T follicular helper cell (primary cell): ENCODE measurements around the gene SNX20.

Experiments
- DNase-seq: peaks from one replicate; pipeline ENCODE4 v3.0.0-alpha.2; 2020; ENCODE audit warnings: low read depth

The SNX20 gene

DNA sequence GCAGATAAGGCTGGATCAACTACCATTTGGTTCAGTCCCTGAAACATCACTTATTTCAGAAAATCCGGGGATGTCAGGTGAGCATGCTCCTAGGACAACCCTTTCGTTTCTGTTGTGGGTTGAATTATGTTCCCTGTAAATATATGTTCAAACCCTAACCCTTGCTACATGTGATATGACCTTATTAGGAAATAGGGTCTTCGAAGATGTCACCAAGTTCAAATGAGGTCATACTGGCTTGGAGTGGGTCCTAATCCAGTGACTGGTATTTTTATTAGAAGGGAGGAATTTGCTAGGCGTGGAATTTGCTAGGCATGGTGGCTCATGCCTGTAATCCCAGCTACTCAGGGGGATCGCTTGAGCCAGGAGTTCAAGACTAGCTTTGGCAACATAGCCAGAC is 21.3 kb downstream of the SNX20 start:
- DNase-seq = no peak

DNA sequence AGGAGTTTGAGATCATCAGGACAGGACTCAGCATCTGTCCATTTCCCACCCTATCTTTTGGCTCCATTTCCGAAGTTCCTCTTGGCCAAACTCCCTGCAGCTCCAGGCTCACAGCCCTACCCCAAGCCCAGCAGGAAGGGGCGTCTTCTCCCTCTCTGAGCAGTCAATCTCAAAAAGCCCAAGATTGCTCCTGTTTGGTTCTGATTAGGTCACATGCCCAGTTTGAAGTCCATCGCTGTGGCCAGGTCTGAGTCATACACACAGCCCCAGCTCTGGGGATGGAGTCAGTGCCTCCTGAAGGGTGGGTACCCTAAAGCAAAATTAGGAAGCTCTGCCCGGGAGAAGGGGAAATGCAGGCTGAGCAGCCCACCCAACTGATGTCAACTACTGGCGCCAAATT is 23.9 kb downstream of the SNX20 start:
- no peak for DNase-seq

DNA sequence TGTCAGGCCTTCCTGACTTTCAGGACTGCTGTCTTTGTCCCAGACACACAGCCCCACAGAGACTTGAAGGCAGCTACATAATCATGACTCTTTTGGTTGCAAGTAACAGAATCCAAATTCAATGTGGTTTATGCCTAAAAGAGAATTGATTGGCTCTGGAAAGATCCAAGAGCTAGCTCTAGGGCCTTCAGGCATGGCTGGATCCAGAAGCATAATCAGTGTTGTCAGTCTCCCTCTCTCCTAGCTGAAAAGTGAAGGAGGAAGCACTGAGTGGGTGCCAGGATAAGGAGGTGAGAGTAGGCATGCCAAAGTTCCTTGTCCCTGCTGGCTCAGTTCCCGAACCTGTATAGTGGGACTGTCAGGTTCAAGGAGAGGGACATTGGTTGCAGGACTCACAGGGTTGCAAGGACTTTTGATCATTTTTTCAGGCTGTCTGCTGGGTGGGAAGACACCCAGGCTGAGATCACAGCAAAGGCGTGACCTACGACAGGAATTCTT is 25.5 kb downstream of the SNX20 start:
- DNase-seq = no peak

DNA sequence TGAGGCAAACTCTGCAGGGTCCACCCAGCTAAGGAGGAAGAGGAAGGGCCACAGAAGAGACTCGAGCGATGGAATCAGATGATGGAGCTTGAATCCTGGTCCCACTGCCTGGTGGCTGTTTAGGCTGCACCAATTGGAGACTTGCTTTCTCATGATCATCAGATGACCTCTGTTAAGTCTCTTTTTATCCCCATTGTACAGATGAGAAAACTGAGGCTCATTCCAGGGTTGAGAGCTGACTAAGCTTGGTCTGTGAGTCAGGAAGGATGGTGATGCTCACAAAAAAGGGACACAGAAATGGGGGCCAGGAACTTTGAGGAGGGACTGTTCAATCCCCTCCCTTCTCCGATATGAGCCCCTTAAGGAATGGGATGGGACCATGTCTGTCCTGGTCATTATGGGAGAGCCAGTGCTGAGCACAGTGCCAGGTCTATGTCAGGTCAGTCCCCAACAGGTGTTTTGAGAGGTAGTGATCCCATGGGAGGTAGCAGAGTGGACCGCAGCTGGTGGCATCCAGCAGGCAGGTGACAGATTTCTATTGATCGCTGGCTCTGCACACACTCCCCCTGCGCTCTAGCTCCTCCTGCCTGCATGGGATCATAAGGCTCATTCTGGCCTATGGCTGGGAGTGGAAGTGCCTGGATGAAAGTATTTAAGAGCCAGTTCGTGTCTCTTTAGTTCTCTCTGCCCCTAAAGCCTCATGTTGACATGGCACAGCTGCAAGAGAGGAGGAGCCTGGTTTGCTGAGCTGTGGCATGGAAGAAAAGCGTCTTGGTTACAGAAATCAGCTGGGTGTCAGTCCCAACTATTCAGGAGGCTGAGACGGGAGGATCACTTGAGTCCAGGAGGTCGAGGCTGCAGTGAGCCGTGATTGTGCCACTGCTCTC is 27.2 kb downstream of the SNX20 start:
- DNase-seq = no peak

DNA sequence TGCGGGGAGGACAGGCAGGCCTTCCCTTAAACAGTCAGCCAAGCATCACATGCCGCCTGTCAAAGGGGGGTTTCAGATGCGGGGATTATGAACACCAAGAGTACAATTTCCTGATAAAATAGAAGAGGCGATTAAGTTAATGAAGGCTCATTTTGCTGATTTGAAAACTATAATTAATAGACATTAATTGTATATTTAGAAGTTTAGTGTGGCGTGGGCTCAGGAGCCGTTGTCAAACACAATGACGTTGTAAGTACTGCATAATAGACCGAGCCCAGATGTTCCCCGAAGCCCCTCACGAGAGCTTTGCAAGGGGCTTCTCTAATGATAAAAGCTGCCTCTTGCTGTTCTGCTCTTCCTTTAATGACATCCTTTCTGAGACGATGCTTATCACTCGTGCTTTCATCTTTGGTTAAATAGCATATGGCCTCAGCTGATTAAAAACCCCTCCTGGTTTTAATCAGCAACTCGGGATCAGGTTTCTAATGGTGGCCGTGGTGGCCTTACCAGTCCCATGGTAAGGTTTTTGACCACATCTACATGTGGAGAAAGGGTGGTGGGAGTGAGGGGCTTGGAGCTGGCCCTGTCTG is 28.2 kb downstream of the SNX20 start:
- no peak for DNase-seq

DNA sequence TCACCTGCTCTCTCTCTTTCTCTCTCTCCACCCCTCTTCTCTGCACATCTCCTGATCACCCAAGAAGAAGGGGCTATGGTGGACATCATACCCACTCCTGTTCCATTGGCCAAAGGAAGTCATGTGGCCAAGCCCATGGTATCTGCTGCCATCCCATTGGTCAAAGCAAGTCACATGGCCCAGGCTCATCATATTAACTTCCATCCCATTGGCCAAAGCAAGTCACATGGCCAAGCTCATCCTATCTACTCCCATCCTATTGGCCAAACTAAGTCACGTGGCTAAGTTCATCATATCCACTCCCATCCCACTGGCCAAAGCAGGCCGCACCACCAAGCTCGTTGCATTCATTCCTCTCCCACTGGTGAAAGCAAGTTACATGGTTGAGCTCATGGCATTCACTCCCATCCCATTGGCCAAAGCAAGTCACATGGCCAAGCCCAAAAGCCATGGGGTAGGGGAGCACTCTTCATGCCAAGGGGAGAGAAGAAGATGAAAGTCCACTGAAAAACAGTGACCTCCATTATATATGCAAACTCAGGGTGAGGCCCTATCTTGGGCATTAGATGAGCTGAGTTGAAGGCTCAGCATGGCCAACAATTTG is 29.2 kb downstream of the SNX20 start:
- no peak for DNase-seq

DNA sequence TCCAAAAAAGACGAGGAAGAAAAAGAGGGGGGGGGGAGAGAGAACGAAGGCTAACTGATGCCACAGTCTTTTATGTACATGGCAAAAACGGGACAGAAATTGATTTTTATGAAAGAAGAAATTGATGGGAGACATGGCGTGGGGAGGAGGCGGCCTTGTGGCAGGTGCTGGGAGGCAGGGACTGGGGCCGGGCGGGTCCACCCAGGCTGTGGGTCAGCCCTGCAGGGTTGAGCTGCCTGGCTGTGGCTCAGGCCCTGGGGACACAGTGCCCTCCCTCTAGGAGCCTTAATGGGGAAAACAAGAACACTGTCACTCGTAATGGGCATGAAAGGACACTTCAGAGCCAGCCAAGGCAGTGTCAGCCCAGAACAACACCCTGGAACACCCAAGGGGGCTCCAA is 34.8 kb downstream of the SNX20 start:
- DNase-seq = no peak

DNA sequence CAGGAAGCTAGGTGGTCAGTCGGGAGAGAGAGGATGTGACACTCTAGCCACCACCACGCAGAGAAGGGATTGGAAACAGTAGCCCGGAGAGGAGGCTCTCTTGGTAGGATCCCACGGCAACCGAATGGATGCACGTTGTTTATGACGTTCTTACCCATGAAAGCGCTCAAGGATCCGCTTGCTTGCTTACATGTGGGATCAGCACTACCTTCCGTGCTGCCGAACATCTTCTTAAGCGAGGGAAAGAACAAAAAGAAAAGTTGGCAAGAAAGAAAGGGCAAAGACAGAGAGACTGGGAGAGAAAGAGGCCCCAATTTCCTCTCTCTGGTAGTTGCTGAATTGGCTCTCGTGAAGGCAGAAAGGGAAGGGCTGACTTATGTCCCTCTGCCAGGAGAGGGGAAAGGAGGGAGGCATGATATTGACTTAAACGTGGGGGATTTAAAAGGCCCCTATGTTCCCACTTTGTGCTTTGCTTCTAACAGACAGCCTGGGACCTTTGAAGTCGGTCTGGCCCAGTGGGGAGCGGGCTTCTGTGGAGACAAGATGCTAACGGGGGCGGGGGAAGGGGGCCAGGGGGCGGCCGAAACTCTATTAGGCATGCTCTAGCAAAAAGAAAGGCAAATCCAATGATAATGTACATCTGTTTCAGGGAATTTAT is 35.4 kb downstream of the SNX20 start:
- DNase-seq = no peak

DNA sequence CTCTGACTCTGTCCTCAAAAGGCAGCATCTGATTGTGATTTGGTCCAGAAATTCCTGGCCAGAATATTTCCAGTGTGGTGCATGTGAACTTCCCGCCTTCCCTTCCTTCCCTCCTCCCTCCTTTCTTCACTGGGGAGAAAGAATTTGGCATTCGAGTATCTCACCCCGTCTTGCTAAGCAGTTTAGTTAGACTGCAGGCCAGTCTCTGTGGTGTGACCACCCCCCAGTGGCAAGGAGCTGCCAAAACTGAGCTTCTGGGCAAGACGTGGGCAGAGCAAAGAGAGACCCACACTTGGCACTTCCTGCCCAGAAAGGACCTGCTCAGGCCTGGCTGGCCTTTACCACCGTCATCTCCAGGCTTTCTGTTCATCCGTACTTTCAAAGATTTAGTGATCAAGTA is 36.4 kb downstream of the SNX20 start:
- no peak for DNase-seq

DNA sequence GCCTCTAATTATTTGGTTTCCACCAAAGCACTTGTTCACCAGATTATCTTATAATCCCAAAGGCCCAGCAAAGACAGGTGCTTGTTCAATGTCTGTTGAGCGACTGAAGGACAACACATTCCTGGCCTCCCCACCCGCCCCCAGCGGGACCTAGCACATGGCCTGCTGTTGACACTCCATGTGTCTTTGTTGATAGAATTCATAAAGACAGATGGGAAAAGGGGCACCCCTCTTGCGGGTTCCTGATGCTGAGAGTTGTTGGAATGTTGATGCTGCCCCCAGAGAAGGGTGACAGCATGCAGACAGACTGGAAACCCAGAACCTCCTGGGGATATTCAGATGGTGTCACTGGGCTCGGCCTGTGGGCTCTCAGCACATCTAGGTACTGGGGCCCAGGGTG is 36.9 kb downstream of the SNX20 start:
- DNase-seq = no peak

DNA sequence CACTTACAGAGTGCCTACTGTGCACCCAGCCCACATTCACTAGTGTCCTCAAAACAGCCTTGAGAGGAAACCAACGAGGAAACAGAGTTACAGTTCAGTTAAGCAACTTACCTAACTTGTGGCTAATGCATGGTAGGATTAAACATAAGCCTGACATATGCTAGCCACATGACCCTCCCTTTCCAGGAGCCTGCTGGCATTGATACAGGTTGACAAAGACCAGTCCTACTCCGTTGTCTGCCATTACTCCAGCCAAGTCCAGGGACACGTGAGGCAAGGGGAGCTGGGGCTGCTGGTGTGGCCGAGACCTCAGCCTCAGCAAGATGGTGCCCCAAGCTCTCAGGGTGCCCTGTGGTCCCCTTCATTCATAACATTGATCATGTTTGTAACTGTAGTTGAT is 37.9 kb downstream of the SNX20 start:
- no peak for DNase-seq

DNA sequence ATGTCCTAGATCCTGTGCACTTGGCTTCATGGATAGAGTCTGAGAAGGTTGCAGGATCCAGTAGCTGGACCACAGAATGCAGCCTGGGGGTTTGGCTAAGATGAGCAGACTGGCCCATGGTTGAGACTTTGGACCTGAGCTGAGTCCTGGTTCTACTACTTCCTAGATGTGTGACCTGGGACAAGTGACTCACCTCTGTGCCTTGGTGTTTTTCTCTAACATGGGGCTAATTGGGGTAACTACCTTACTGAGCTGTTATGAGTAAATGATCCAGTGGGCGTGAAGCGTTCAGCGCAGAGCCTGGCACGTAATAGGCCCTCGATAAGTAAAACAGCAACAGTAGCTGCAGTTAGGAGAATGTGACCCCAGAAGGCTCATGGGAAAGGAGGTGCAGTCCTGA is 38.8 kb downstream of the SNX20 start:
- no peak for DNase-seq

DNA sequence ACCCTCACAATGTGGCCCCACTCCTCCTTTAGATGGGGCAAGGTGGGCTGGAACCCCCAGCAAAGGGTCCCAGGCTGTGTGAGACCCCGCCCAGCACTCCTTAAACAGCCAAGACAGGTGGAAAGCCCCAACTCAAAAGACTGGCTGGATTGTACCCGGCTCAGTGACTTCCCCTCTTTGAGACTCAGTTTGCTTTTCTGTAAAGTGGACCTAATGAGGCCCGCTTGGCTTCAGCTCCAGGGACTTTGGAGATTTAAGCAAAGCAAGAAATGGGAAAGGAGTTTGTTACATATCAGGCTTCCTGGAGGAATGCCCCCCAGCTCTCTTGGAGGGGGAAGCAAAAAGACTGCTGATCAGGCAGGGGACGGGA is 39.3 kb downstream of the SNX20 start:
- no peak for DNase-seq

DNA sequence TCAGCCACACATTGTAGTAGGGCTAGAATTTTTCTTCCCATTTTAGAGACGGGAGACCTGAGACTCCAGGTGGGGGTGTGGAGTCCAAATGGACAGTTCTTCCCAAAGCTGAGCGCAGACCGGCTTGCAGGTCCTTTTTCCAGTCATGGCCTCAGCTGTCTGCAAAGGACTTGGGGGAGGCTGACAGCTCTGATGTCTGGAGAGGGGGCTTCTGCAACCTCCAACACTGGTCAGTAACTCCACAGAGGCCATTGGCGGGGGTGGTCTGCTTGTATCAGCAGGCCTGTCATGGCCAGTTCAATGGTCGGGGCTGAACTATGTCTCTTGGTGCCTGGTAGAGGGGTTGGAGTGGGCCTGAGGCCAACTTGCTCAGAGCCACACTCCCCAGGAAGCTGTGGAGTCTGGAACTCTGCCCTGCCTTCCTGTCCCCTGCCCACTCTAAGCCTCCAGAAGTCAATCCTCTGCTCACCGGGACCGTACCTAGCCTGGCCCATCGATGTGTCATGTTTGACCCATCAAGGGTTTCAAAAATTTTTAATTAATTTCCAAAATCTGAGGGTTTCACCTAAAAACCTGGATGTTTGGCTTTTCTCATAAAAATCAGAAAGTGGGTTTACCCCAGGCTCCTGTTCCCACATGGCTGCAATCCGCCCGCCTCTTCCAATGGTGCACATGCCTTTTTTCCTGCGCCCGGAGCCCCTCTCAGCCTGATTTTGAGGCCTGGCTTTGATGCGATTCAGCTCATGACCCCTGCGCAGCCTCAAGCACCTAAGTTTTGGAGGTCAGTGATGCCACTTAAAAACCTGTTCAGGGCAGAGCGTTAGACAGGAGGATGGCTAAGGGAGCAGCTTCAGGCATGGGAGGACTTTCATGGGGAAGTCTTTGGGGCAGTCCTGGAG is 39.9 kb downstream of the SNX20 start:
- no peak for DNase-seq

DNA sequence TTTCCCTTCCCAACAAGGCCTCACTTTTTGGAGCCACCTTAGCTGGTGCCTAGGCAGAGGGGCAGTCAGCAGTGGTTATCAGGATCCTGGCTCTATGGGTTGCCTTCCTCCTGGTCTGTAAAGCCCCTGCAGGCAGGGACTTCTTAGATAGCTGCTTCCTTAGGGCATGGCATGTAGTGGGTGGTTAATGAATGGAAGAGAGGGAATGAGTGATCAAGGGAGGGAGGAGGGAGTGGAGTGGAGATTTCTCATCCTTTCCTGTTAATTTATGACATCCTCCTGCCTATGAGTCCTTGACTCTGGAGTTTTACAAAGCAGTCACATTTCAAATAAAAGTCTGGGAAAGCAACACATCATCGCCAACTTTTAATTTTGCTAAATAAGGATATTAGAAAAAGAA is 40.7 kb downstream of the SNX20 start:
- no peak for DNase-seq

DNA sequence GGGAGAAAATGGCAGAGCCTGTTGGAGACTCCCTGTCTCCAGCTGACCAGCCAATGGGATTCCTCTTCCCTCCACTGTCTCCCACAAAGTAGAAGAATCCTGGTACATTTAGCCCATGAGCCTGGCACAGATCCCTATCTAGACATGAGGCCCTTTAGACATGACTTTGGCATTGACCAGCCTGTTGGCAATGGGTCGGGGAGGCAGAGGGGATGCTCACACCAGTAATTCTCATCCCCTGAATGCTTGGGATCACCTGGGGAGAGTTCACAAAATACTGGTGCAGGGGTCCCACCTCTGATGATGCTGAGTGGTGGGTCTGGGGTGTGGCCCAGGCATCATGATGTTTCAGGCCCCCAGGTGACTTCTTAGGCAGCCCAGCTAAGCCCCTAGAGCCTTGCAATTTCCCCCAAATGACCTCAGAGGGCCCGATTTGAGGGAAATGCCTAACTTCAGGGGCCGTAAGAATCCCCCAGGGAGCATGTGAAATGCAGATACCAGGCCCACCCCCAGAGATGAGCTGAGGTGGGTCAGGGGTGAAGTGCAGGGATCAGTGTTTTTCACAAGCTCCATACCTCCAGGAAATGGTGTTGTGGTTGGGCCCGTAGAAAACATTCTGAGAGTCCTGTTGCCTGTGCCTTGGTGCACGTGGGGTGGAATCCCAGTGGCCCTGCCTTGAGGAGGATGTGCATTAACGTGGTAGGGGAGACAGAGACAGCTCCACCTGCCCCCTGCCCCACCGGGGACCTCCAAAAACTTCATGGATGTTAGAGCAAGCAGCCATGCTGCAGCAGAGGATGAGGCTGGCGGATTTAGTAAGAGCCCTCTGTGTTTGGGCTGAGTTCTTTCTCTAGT is 42.1 kb downstream of the SNX20 start:
- DNase-seq = no peak

DNA sequence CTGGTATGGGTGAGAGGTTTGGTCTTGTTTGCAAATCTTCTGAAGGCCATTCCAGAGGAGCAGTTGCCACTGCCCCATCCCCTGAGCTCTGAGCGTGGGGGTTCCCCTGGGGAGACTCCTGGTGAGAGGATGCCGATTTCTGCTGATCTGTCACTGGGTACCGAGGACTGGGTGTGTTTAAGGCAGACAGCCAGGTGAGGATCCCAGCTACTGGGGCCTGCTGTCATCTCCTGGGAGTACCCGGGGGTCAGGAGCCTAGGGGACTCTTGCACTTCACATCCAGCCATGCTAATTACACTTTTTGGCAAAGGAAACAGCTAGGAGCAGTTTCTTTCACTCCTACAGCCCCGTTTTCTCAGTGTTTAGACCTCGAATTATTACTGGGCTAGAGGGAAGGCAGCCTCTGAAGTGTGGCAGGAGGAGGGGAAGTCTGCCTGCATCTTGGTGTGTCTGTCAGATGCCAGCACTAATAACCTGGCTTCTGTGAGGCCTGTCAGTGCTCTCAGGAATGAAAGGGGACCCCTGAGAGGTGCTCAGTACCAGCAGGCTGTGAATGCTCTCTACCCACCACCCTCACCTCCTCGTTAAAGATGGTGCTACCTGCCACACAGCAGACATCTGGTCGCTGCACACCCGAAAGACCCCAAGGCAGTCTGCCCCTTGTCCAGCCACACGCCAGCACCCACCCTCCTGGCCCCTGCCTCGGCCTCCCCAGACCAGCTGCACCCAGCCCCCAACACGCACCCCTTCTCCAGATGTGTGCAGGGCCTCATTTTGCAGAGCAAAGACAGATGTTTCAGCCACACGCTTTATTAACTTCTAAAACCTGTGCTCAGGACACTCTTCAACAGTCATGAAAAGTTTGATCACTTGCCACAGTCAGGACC is 43.2 kb downstream of the SNX20 start:
- no peak for DNase-seq

DNA sequence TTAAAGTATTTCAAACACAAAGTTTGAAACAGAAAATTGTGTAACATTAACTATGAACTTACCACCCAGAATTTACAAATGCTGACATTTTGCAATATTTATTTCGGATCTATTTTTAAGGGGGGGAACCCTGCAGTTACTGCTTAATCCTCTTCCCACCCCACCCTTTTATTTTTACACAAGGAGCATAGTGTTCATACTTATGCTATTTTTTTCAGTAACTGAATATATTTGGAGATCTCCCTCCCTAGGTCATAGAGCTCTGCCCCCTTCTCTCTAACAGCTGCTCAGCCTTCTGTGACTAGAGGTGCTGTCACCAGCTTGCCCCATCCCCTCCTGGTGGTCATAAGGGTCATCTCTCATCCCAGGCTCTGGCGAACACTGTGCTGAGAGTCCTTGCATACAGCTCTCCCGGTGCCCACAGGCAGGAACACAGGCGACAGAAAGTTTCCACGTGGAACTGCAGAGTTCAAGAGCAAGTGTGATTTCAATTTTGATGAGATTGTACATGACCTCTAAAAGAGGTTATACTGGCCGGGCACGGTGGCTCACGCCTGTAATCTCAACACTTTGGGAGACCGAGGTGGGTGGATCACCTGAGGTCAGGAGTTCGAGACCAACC is 44.2 kb downstream of the SNX20 start:
- DNase-seq = no peak
